HCT116 (cell line): ENCODE results near the gene AMDHD1. TPM values are rescaled to one million over a fixed set of nuclear protein-coding genes. Genes with fewer than 3 reads are reported as not detected.

Experiments used
- ATAC-seq: fragments of 200-7000 bp; cut with Tn5 transposase; 2 replicates; pipeline ENCODE4 v1.9.1; 2020; ENCODE audit warnings: mild to moderate bottlenecking, moderate library complexity
- BruUV-seq: library from RNA; stranded (reverse); fragments of 400-500 nt; replicated peaks from 2 replicates; lab custom pipeline; 2021; lab: Mats Ljungman, UMichigan
- CTCF ChIA-PET: fragments of 300-600 bp; sonication (Branson Sonifier 250); formaldehyde crosslinking; loops from one replicate; lab custom pipeline; 2021; ENCODE audit warnings: antibody characterized with exemption; lab: Charles Lee
- POLR2A ChIA-PET: fragments of 300-600, 350-600 bp; sonication (Branson Sonifier 250); formaldehyde crosslinking; loops from one replicate; lab custom pipeline; 2021; ENCODE audit warnings: antibody characterized with exemption; lab: Charles Lee
- RAD21 ChIA-PET, 2 experiments: fragments of 300-600 bp; sonication (Branson Sonifier 250); formaldehyde crosslinking; loops; one replicate each; lab custom pipeline; 2023; ENCODE audit warnings: low total read pairs in 2 of 2; ENCODE audit not compliant: uncharacterized antibody in 2 of 2, unreplicated experiment in 2 of 2, low non-redundant PET in 1 of 2; lab: Charles Lee
- DNase-seq: peaks from one replicate; pipeline ENCODE4 v3.0.0-alpha.2; 2010; ENCODE audit warnings: low read depth, low spot score
- H2AFZ ChIP-seq: fragments of 200-600 bp; shearing (Covaris generic), sonication (generic); 2 replicates; pipeline ENCODE4 v1.6.1; 2017; ENCODE audit warnings: low read depth, mixed run types, mixed read lengths, antibody characterized with exemption, low read length; ENCODE audit not compliant: poor library complexity, severe bottlenecking
- H3K27ac ChIP-seq: 2 replicates; pipeline ENCODE4 v1.5.1; 2012; ENCODE audit warnings: low read depth, low read length
- H3K27me3 ChIP-seq: fragments of 200-600 bp; sonication (generic); 2 replicates; pipeline ENCODE4 v1.6.1; 2016; ENCODE audit warnings: mixed run types, low read length, mixed read lengths; ENCODE audit not compliant: insufficient read depth
- H3K36me3 ChIP-seq, 2 experiments: fragments of 200-500 bp in 1 of 2; fragments of 200-600 bp in 1 of 2; sonication (Bioruptor generic) in 1 of 2; sonication (generic) in 1 of 2; 2 replicates each; pipeline versions ENCODE4 v1.5.1 to v1.6.1; 2014 to 2016; ENCODE audit warnings: low read length in 2 of 2, inconsistent platforms in 1 of 2, mixed read lengths in 1 of 2, mixed run types in 1 of 2; ENCODE audit not compliant: insufficient read depth in 2 of 2, control insufficient read depth in 1 of 2
- H3K4me1 ChIP-seq, 2 experiments: fragments of 200-600 bp in 1 of 2; sonication (generic) in 1 of 2; 2 replicates each; pipeline versions ENCODE4 v1.5.1 to v1.6.1; 2012 to 2017; ENCODE audit warnings: low read length in 2 of 2, inconsistent platforms in 1 of 2, mild to moderate bottlenecking in 1 of 2, mixed read lengths in 1 of 2, mixed run types in 1 of 2, moderate library complexity in 1 of 2; ENCODE audit not compliant: insufficient read depth in 2 of 2, control insufficient read depth in 1 of 2
- H3K4me2 ChIP-seq: fragments of 200-600 bp; sonication (generic); 2 replicates; pipeline ENCODE4 v1.6.1; 2017; ENCODE audit warnings: mixed run types, low read length, mixed read lengths
- H3K4me3 ChIP-seq, 2 experiments: fragments of 200-600 bp in 1 of 2; sonication (generic) in 1 of 2; replicated peaks in 1 of 2; 2 replicates each; pipeline ENCODE4 v1.5.1; 2011 to 2016; ENCODE audit warnings: low read length in 2 of 2, control low read depth in 1 of 2, low read depth in 1 of 2, mild to moderate bottlenecking in 1 of 2, mixed read lengths in 1 of 2, mixed run types in 1 of 2
- H3K79me2 ChIP-seq: fragments of 200-600 bp; sonication (generic); 2 replicates; pipeline ENCODE4 v1.6.1; 2017; ENCODE audit warnings: mild to moderate bottlenecking, mixed run types, low read length, moderate library complexity, mixed read lengths; ENCODE audit not compliant: insufficient read depth
- H3K9ac ChIP-seq: fragments of 200-600 bp; sonication (generic); 2 replicates; pipeline ENCODE4 v1.6.1; 2016; ENCODE audit warnings: low read length, mixed read lengths
- H3K9me2 ChIP-seq: fragments of 200-600 bp; sonication (generic), shearing (Covaris generic); 2 replicates; pipeline ENCODE4 v1.6.1; 2017; ENCODE audit warnings: mixed run types, mild to moderate bottlenecking, moderate library complexity; ENCODE audit not compliant: insufficient read depth
- H3K9me3 ChIP-seq, 2 experiments: fragments of 200-500 bp in 1 of 2; fragments of 200-600 bp in 1 of 2; sonication (Bioruptor generic) in 1 of 2; sonication (generic) in 1 of 2; 2 replicates each; pipeline ENCODE4 v1.6.1; 2014 to 2017; ENCODE audit warnings: low read length in 2 of 2, mixed read lengths in 2 of 2, inconsistent platforms in 1 of 2, low read depth in 1 of 2, mild to moderate bottlenecking in 1 of 2, mixed run types in 1 of 2, moderate library complexity in 1 of 2; ENCODE audit not compliant: control insufficient read depth in 1 of 2, insufficient read depth in 1 of 2
- H4K20me1 ChIP-seq: fragments of 200-600 bp; sonication (generic), shearing (Covaris generic); 2 replicates; pipeline ENCODE4 v1.6.1; 2017; ENCODE audit warnings: mixed run types, mild to moderate bottlenecking, moderate library complexity; ENCODE audit not compliant: insufficient read depth
- CTCF ChIP-seq, 3 experiments: fragments of 200-600 bp in 1 of 3; sonication (generic) in 1 of 3; IDR thresholded peaks in 2 of 3; conservative IDR thresholded peaks in 1 of 3; 2 replicates each; pipeline ENCODE4 v1.5.1; 2012 to 2017; ENCODE audit warnings: low read depth in 2 of 3, low read length in 2 of 3, antibody characterized with exemption in 1 of 3, borderline replicate concordance in 1 of 3, control low read depth in 1 of 3, mild to moderate bottlenecking in 1 of 3, mixed read lengths in 1 of 3, mixed run types in 1 of 3, moderate library complexity in 1 of 3; ENCODE audit not compliant: insufficient read depth in 1 of 3
- EGR1 ChIP-seq: IDR thresholded peaks from 2 replicates; pipeline ENCODE4 v1.6.1; 2012; ENCODE audit warnings: low read depth
- ELF1 ChIP-seq: IDR thresholded peaks from 2 replicates; pipeline ENCODE4 v1.6.1; 2012; ENCODE audit warnings: low read depth, borderline replicate concordance
- EZH2 ChIP-seq: fragments of 200-600 bp; sonication (generic); IDR thresholded peaks from 2 replicates; pipeline ENCODE4 v1.6.1; 2017; ENCODE audit warnings: antibody characterized with exemption, mixed run types
- EZH2phosphoT487 ChIP-seq: fragments of 200-600 bp; IDR thresholded peaks from 2 replicates; pipeline ENCODE4 v1.6.1; 2018; ENCODE audit warnings: antibody characterized with exemption, borderline replicate concordance
- FOSL1 ChIP-seq: IDR thresholded peaks from 2 replicates; pipeline ENCODE4 v1.6.1; 2012; ENCODE audit warnings: low read depth
- JUND ChIP-seq: IDR thresholded peaks from 2 replicates; pipeline ENCODE4 v1.6.1; 2012
- MAX ChIP-seq: IDR thresholded peaks from 2 replicates; pipeline ENCODE4 v1.6.1; 2012
- POLR2AphosphoS5 ChIP-seq: IDR thresholded peaks from 2 replicates; pipeline ENCODE4 v1.6.1; 2011; ENCODE audit warnings: mild to moderate bottlenecking, low read depth, low read length, moderate library complexity
- RAD21 ChIP-seq: IDR thresholded peaks from 2 replicates; pipeline ENCODE4 v1.6.1; 2012; ENCODE audit warnings: low read depth, mild to moderate bottlenecking
- SIN3A ChIP-seq: IDR thresholded peaks from 2 replicates; pipeline ENCODE4 v1.6.1; 2012; ENCODE audit warnings: low read depth
- SP1 ChIP-seq: IDR thresholded peaks from 2 replicates; pipeline ENCODE4 v1.6.1; 2012; ENCODE audit warnings: low read depth
- SRF ChIP-seq: IDR thresholded peaks from 2 replicates; pipeline ENCODE4 v1.6.1; 2012; ENCODE audit warnings: low read depth
- TCF7L2 ChIP-seq: IDR thresholded peaks from 2 replicates; pipeline ENCODE4 v1.7.0; 2011; ENCODE audit warnings: borderline replicate concordance, inconsistent platforms; ENCODE audit not compliant: insufficient read depth, insufficient read length; ENCODE audit errors: extremely low read depth
- YY1 ChIP-seq: IDR thresholded peaks from 2 replicates; pipeline ENCODE4 v1.6.1; 2011; ENCODE audit warnings: low read length, low read depth, moderate library complexity, mild to moderate bottlenecking; ENCODE audit not compliant: insufficient replicate concordance; ENCODE audit errors: extremely low read depth
- ZNF274 ChIP-seq: fragments of 200-500 bp; sonication (Bioruptor generic); IDR thresholded peaks from 2 replicates; pipeline ENCODE4 v1.6.1; 2014; ENCODE audit warnings: mild to moderate bottlenecking, low read depth, low read length, inconsistent platforms
- intact Hi-C: fragments of 100-400 bp; cut with micrococcal nuclease; formaldehyde crosslinking; loops from 2 replicates; pipeline ENCODE4 v1.10.0; 2022
- total RNA-seq: library from RNA; stranded (reverse); gene quantifications from one replicate; pipeline ENCODE4 v1.2.1, GENCODE V29; 2021; ENCODE audit not compliant: unreplicated experiment

The AMDHD1 gene
- total RNA-seq, 1 experiment from 2014 or later, result 3.0 TPM

DNA sequence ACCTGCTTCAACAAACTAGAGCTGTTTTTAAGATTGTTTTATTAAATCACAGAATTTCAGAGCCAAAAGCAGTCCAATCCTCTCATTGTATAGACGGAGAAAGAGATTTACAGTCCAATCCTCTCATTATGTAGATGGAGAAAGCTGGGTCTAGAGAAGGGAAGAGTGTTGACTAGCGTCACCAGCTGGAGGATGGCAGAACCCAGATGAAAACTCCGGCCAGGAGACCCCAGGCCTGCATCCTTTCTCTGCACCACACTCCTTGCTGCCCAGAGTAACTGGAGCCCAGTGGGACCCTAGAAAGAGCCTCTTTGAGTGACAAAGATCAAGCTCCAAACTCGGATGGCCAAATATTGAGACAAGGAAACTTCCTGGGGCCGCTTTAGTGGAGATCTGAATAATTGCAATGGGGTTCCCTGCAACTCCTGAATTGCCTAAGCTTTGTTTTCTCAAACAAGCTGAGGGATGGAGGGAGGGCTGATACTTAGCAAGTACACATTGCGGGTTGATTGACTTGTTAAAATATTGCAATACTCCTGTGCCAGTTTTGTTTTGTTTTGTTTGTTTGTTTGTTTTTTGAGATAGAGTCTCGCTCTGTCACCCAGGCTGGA is 12.5 kb downstream of the AMDHD1 start:
- no peak for ATAC-seq
- H3K9ac ChIP-seq, result no peak overlapping the region
- ChIA-PET RAD21 (no interaction called here), CTCF (interaction anchor here (0.8 to 1.3 kb wide), 2 partner anchors 8 to 381 kb away, joined by 3 read pairs; no protein-coding TSS in a partner anchor), POLR2A (interaction anchor here (0.9 to 3.8 kb wide), 2 partner anchors 10 to 12 kb away, joined by 3 to 11 read pairs; partner anchors contain the start of genes AMDHD1 and CCDC38)
- H4K20me1 ChIP-seq, result no peaks in the 10 kb centered on the region
- no peak overlapping the region for H3K27ac ChIP-seq
- intact Hi-C loops, result no loop called here
- no peak for TF ChIP-seq EZH2phosphoT487
- TF ChIP-seq EGR1, result no peak
- TF ChIP-seq CTCF (IDR thresholded peaks at IDR 0.05 in 2 of 3, conservative IDR thresholded peaks at IDR 0.05 in 1 of 3; ENCODE audit: borderline replicate concordance in 1 of 3, insufficient read depth in 1 of 3, low read depth in 2 of 3, low read length in 2 of 3), result no peak
- no peak for TF ChIP-seq FOSL1
- TF ChIP-seq JUND, result no peak
- TF ChIP-seq EZH2, result no peak
- H3K4me3 ChIP-seq, result no peak overlapping the region
- no peak overlapping the region for H3K4me2 ChIP-seq
- no peaks in the 10 kb centered on the region for H3K36me3 ChIP-seq
- H3K4me1 ChIP-seq, result no peaks in the 10 kb centered on the region
- H3K27me3 ChIP-seq, result no peaks in the 10 kb centered on the region
- no peak for DNase-seq
- H3K9me3 ChIP-seq, result no peaks in the 10 kb centered on the region
- H3K79me2 ChIP-seq, result no peaks in the 10 kb centered on the region
- BruUV-seq, result no TSS peak
- no peaks in the 10 kb centered on the region for H3K9me2 ChIP-seq
- no peak overlapping the region for H2AFZ ChIP-seq

DNA sequence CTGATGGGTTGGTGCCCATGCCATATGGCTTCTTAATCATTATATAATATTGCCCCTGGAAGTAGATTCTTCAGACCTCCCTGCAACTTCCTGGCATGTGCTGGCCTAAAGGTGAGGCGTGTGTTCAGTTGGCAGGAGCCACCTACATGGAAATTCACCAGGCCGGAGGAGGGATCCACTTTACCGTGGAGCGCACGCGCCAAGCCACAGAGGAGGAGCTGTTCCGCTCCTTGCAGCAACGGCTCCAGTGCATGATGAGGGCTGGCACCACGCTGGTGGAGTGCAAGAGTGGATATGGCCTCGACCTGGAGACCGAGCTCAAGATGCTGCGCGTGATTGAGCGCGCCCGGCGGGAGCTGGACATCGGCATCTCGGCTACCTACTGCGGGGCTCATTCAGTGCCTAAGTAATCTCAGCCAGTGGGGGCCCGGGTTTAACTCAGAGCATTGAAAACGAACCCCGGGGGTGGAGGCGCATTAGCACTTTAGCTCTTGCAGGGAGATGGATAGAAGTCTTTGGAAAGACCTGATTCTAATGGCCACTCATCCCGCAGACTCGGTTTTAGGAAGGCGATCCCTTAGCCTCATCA is 13.5 kb downstream of the AMDHD1 start:
- ChIA-PET RAD21 (no interaction called here), CTCF (no interaction called here), POLR2A (interaction anchor here (0.9 kb wide), 1 partner anchor 9 kb away, joined by 3 read pairs; no protein-coding TSS in a partner anchor)
- Histone ChIP-seq H3K4me1 (no peaks in the 10 kb centered on the region), H3K9ac (no peak overlapping the region), H3K36me3 (no peaks in the 10 kb centered on the region), H3K79me2 (no peaks in the 10 kb centered on the region), H4K20me1 (no peaks in the 10 kb centered on the region), H3K4me2 (no peak overlapping the region), H2AFZ (no peak overlapping the region), H3K27ac (no peak overlapping the region), H3K9me3 (no peaks in the 10 kb centered on the region), H3K4me3 (no peak overlapping the region), H3K27me3 (no peaks in the 10 kb centered on the region), H3K9me2 (no peaks in the 10 kb centered on the region)
- no peak for DNase-seq
- intact Hi-C loops, result no loop called here
- no TSS peak for BruUV-seq
- no peak for ATAC-seq
- TF ChIP-seq SIN3A, result no peak
- TF ChIP-seq ZNF274, result no peak
- no peak for TF ChIP-seq POLR2AphosphoS5
- TF ChIP-seq SP1, result no peak
- TF ChIP-seq RAD21, result no peak
- TF ChIP-seq YY1, result no peak
- TF ChIP-seq CTCF (IDR thresholded peaks at IDR 0.05 in 2 of 3, conservative IDR thresholded peaks at IDR 0.05 in 1 of 3; ENCODE audit: borderline replicate concordance in 1 of 3, insufficient read depth in 1 of 3, low read depth in 2 of 3, low read length in 2 of 3), result no peak
- TF ChIP-seq ELF1, result no peak
- TF ChIP-seq MAX, result no peak
- TF ChIP-seq TCF7L2, result no peak
- no peak for TF ChIP-seq SRF
